ENCODE results near the gene ATP8A2. TPM values are rescaled to one million over a fixed set of nuclear protein-coding genes. Genes with fewer than 3 reads are reported as not detected.

The ATP8A2 gene
- polyA plus RNA-seq, 3 donors, result 4.8 to 6.4 (median 5.8) TPM

GRCh38 chr13:25904830-25905229, 533.1 kb downstream of the ATP8A2 start:
- no peak for DNase-seq (ENCODE audit: extremely low read depth in 1 of 11, low read depth in 9 of 11, low spot score in 4 of 11)

- DNase-seq (ENCODE audit: extremely low read depth in 1 of 11, low read depth in 9 of 11, low spot score in 4 of 11), result no peak
These were observed 533.8 kb downstream of the ATP8A2 start for GRCh38 chr13:25905611-25906010.

- DNase-seq (ENCODE audit: extremely low read depth in 1 of 11, low read depth in 9 of 11, low spot score in 4 of 11), result peak in 1 of 11 donors; percentile 44
These were observed 534.5 kb downstream of the ATP8A2 start for GRCh38 chr13:25906191-25906661.

GRCh38 chr13:25908366-25908765, 536.6 kb downstream of the ATP8A2 start:
- DNase-seq (ENCODE audit: extremely low read depth in 1 of 11, low read depth in 9 of 11, low spot score in 4 of 11), result peak in 7 of 11 donors; percentile 51 to 84 (median 64)

GRCh38 chr13:25910243-25910642, 538.5 kb downstream of the ATP8A2 start:
- DNase-seq (ENCODE audit: extremely low read depth in 1 of 11, low read depth in 9 of 11, low spot score in 4 of 11), result no peak

GRCh38 chr13:25910991-25911419, 539.2 kb downstream of the ATP8A2 start:
- DNase-seq (ENCODE audit: extremely low read depth in 1 of 11, low read depth in 9 of 11, low spot score in 4 of 11), result no peak

- no peak for DNase-seq (ENCODE audit: extremely low read depth in 1 of 11, low read depth in 9 of 11, low spot score in 4 of 11)
These were observed 541.2 kb downstream of the ATP8A2 start for GRCh38 chr13:25912961-25913360.

GRCh38 chr13:25915840-25916518, 544.2 kb downstream of the ATP8A2 start:
- no peak for DNase-seq (ENCODE audit: extremely low read depth in 1 of 11, low read depth in 9 of 11, low spot score in 4 of 11)

GRCh38 chr13:25920277-25920676, 548.5 kb downstream of the ATP8A2 start:
- no peak for DNase-seq (ENCODE audit: extremely low read depth in 1 of 11, low read depth in 9 of 11, low spot score in 4 of 11)

- no peak for DNase-seq (ENCODE audit: extremely low read depth in 1 of 11, low read depth in 9 of 11, low spot score in 4 of 11)
These were observed 549.2 kb downstream of the ATP8A2 start for GRCh38 chr13:25920931-25921330.

- DNase-seq (ENCODE audit: extremely low read depth in 1 of 11, low read depth in 9 of 11, low spot score in 4 of 11), result no peak
These were observed 550.6 kb downstream of the ATP8A2 start for GRCh38 chr13:25922376-25922775.

GRCh38 chr13:25923217-25924085, 551.7 kb downstream of the ATP8A2 start:
- DNase-seq (ENCODE audit: extremely low read depth in 1 of 11, low read depth in 9 of 11, low spot score in 4 of 11), result no peak

- DNase-seq (ENCODE audit: extremely low read depth in 1 of 11, low read depth in 9 of 11, low spot score in 4 of 11), result no peak
These were observed 555.6 kb downstream of the ATP8A2 start for GRCh38 chr13:25927363-25927762.

GRCh38 chr13:25927932-25928331, 556.2 kb downstream of the ATP8A2 start:
- no peak for DNase-seq (ENCODE audit: extremely low read depth in 1 of 11, low read depth in 9 of 11, low spot score in 4 of 11)

GRCh38 chr13:25928941-25929505, 557.2 kb downstream of the ATP8A2 start:
- DNase-seq (ENCODE audit: extremely low read depth in 1 of 11, low read depth in 9 of 11, low spot score in 4 of 11), result no peak

- no peak for DNase-seq (ENCODE audit: extremely low read depth in 1 of 11, low read depth in 9 of 11, low spot score in 4 of 11)
These were observed 558.0 kb downstream of the ATP8A2 start for GRCh38 chr13:25929816-25930215.

GRCh38 chr13:25930653-25931052, 558.9 kb downstream of the ATP8A2 start:
- peak in 4 of 11 donors; percentile 44 to 54 (median 48) for DNase-seq (ENCODE audit: extremely low read depth in 1 of 11, low read depth in 9 of 11, low spot score in 4 of 11)

GRCh38 chr13:25932365-25932764, 560.6 kb downstream of the ATP8A2 start:
- no peak for DNase-seq (ENCODE audit: extremely low read depth in 1 of 11, low read depth in 9 of 11, low spot score in 4 of 11)

GRCh38 chr13:25933520-25933919, 561.7 kb downstream of the ATP8A2 start:
- DNase-seq (ENCODE audit: extremely low read depth in 1 of 11, low read depth in 9 of 11, low spot score in 4 of 11), result no peak

- no peak for DNase-seq (ENCODE audit: extremely low read depth in 1 of 11, low read depth in 9 of 11, low spot score in 4 of 11)
These were observed 562.4 kb downstream of the ATP8A2 start for GRCh38 chr13:25934127-25934526.

Data from renal cortex interstitium (tissue), 11 donors.